NCI-H524 (cell line): ENCODE data around the gene SCG3.

Source experiments
- DNase-seq, 2 experiments: peaks; one replicate each; lab custom pipeline; 2025; lab: John Stamatoyannopoulos, UW

The SCG3 gene

GRCh38 chr15:51727141-51727897 lies 46.0 kb downstream of the SCG3 start:
- DNase-seq, result no peak

DNA sequence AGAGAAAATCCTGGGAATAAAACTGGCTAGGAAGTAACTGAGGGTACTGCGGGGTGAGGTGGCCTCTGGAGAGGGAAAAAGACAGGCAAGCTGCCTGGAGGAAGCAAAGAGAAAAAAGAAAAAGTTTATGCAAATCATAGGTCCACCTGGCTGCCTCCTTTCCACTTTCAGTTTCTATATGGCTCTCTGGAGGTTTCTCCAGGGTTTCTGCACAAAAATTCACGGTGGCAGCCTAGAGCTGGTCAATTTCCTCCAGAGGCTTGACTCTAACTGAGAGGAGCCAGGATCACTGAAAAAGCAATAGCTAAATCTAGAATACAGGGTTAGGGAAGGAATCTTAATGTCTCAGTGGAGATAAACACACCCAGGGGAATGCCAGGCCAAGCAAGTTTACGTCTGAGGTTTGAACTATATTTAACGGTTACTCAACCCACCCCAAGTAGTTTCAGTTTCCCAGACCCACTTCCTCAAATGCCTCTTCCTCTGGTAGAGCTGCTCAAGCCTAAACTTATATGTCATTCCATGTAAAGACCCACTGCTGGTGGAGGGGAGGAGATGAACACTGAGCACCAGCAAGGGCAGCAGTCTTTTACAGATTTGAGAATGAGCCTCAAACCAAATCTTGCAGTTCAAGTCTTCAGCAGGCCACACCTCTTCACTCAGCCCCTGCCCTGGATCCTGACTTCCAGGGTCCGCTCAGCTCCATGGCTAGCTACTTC lies 50.4 kb downstream of the SCG3 start:
- no peak for DNase-seq

DNA sequence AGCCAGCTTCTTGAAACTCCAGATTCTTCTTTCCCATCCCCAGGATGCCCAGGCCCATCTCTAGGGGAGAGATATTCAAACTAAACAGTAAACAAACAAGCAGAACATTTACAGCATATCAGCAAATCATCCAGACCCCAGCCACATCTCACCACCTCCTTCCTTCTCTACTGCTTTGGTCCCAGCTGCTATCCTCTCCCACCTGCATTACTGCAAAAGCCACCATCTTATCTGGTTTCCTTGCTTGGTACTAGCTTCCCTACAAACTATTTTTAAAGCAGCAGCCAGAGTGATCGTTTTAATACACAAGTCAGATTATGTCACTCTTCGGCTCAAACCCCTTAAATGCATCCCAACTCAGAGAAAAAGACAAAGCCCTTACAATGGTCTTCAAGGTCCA lies 51.3 kb downstream of the SCG3 start:
- DNase-seq, result no peak

DNA sequence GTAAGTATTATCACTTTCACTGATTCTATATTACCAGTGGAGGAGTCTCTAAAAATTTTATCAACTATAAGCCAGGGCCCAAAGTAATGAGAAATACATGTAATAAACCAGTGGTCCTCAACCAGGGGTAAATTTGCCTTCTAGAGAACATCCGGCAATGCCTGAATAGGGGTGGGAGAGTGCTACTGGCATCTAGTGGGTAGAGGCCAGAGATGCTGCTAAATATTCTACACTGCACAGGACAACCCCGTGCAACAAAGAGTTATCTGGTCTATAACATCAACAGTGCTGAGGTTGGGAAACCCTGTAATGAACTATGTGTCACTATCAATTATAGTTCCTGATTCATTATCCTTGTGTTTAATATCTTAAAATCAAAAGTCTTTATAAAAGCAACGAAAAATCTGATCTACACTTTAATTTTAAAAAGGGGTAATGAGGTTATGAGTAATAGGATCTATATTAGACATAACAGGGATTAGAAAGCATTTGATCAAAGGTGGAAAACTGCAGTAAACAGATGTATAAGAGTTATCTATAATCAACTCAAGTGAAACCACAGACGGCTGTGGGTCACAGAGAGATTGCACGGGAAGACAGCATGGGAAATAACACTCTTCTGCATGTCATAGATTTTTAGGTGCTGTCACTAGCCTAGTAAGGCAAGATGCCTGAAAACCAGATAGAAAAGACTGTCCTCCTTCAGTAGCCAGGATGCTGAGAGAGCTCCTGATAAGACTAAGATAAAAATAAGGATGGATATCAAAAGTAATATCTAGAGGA lies 54.1 kb downstream of the SCG3 start:
- peak in 1 of 2 experiments; percentile 41 for DNase-seq

DNA sequence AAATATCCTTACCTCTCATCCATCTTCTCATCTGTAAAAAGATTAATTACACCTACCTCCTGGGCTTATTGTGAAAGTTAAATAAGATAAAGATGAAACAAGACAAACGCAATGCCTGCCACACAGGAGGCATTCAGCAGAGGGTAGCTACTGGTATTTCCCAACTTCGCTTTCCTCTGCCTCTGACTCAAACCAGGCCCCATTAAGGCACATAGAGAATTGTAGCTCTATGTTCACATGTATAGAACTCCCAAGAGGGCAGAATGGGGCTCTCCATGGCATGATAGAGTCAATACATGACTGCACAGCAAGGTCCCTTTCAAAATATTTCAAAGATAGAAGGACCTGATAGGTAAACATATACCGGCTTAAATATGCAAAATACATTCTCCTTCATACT lies 54.8 kb downstream of the SCG3 start:
- DNase-seq, result peak in 1 of 2 experiments; percentile 18

DNA sequence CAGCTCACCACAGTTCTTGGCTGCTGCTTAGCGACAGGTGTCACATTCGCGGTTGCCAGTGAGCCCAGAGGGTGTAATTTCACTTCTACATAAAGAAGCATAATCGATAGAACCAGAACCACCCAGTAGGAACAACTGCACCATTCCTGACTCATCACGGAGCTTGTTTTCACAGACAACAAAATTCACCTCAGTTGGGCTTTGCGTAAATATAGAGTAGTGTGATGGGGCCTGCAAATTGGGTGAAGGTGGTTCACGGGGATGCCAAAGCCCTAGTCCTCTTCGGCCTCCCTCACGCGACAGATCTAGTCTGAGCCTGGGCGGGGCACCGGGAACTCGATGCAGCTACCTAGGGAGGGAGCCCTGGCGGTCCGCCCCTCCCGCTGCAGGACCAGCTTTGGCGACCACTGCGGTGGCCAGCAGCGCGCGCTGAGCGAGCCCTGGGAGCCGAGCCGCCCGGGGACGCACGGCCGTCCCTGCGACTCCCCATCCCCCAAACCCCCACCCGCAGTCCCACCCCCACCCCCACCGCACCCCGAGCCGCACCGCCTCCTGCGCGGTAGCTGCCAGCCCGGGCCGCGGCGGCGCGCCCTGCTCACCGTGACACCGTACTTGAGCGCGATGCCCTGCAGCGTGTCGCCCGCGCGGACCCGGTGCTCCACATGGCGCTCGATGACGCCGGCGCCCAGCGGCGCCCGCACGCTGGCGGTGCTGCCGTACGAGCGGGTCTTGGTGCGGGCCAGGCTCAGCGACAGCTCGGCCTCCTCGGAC lies 55.6 kb downstream of the SCG3 start:
- peak; percentile 55 to 71 for DNase-seq

DNA sequence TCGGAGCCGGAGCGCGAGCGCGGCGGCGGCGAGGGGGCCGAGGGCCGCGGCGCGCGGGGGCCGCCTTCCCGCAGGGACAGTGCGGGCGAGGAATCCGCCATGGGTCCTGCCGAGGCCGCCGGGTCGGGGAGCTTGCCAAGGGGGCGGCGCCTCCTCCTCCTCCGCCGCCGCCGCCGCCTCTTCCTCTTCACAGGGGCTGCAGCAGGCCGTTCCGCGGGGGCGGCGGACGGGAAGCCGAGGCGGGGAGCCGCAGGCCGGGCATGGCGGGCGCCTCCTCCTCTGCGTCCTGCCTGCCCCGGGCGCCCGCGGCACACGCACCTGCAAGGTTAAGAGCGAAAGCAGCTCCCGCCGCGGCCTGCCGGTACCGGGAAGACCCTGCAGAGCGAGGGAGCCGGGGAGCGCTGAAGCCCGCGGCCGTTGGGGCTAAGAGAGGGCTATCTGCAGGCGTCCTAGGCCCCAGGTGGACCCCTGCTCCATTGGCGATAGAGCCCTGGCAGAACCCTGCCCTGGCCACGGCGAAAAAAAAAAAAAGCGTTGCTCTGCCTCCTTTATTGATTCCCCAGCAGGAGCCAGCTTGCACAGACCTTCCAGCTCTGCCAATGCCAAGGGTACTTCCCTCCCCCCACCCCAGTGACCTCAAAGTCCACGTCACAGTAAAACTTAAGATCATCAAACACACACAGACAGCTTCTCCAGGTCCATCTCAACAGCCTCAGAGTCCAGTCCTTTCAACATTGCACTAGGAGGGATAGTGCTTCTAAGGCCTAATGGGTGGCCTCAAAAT lies 56.4 kb downstream of the SCG3 start, which contains the start of gene LYSMD2:
TSS of gene LYSMD2 (minus strand) at position 134 of the 784 bp plus-strand sequence. CDS start at position 101, 33 bp downstream.
- DNase-seq, result peak; percentile 23 to 55

DNA sequence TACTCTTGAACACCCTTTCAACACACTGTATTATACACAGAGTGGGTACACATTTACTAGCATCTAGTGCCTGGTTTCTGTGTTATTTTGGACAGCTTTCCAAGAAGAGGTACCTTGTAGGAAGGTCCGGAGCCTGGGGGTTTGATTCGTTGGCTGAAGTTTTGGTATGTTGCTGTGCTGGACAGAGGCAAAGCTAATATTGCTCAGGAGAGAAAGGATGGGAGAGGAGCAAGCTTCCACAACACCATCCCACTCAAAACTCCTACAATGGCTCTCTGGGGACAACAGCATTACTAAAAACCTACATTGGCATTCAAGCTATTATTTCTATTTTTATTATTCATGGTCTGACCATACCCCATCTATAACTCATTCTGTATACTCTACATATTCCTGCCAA lies 57.2 kb downstream of the SCG3 start:
- DNase-seq, result no peak

- no peak for DNase-seq
Measured at GRCh38 chr15:51739061-51739712, 57.9 kb downstream of the SCG3 start.

GRCh38 chr15:51749307-51749706 lies 68.0 kb downstream of the SCG3 start:
- no peak for DNase-seq

DNA sequence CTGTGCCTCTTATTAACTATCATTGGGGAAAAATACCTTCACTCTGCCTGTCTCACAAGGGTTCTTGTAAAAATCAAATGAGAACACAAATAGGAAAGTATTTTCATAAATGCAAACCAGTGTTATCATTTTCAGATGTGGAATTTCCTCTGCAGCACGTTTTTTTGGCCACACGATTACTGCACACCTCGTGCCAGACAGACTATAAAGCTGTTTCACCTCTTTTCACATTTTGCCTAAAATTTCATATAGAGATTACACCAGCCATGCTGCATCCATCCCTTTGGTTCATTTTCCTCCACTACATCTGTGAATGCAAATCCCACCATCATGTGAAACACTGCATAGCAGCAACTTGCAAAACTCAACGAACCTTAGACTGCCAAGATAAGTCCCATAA lies 68.9 kb downstream of the SCG3 start:
- no peak for DNase-seq

DNA sequence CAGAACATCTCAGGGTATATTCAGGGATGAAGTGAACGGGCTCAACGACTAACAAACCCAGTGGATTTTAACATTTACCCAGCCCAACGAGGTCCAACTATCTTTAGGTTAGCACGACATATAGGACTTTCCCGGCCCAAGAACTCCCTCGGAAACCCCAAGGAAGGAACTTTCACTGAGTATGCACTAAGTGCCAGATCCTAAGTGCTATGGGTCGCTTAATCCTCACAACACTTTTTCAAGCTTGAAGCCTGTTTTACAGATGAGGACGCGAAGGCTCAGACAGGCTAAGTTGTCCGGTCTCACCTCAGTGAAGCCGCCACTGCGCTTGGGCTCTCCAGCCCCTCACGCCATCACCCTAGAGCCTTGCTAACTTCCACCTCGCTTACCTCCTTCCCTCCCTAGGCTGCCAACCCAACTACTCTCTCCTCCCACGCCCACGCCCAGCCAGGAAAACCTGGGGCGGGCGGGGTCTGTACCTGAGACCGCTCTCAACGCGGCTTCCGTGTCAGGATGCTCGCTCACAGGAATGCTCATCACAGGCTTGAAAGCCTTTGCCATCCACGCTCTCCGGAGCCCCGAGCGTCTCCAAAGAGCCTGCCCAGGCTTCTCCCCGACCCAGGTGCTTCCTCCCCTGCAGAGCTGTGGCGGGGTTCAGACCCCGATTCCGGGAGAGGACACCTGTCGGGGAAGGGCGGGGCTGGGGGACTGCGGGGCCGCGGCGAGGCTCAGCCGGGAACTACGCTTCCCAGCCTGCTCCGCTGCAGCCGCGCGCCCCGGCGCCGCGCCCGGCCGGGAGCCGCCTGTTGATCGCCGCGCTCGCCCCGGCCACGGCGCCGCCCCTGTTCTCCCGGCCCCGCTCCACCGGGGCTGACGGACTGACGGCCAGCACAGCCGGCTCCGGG lies 69.7 kb downstream of the SCG3 start, which contains the start of gene TMOD2:
TSS of gene TMOD2 (plus strand) at position 806 of the 905 bp plus-strand sequence. CDS start 14,845 bp downstream, outside the sequence.
- peak in 1 of 2 experiments; percentile 49 for DNase-seq

DNA sequence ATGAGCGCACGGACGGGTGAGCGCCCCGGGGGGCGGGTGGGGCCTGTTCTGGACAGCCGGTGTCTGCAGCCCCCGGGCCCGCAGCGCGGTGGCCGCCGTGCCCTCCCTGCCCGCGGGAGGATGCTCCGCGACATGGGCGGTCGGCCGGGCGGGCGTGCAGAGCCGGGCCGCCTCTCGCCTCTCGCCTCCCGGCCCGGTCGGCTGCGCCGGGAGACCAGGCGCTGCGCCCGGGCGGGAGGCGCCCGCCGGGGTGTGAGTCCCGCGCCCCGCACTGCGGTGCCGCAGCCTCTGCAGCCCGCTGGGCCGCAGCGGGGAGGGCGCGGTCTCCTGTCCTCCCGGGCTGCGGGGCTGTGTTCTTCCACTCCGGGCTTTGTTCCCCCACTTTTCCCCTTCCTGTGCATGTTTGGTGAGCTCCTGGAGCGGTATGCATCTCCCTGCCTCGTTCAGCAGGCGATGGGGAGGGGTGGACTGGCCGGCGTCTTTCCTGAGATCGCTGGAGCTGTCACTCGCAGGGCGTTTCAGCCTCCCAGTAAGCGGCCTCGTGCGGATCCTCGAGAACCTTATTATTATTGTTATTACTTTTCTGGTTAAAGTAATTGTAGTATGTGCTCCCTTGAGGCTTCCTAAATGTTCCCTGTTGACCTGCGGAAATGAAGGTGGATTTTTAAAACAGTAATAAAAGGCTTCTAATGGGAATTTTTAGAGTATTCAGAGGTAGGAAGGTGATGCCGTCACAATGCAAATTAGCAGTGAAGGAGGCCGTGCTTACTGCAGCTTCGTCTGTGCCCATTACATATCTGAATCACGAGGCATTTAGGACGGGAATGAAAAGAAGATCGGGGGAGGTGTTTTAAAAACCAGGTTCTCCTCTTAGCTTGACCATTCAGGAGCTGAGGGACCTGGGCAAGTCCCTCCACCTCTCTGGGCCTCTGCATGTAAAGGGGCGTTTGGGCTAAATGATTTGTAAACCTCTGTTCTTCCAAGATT lies 70.7 kb downstream of the SCG3 start:
- DNase-seq, result peak; percentile 21 to 44

DNA sequence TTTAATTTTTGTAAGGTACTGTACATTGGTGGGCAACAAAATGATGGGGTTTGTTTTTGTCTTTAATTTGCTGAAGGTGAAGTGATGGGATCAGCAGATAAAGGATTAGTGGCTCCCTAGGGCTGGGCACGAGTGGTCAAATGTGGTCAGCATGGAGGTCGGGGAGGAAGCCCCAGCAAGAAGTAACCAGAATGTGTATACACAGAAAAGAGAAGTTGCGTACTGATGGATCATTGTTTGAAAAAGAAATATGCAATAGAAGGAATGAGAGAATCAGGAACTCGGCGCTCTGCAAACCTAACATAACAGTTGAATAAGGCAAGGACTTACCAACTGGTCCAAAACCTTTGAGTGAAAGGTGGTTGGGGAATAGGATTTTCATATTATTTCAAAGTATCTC lies 71.6 kb downstream of the SCG3 start:
- no peak for DNase-seq

DNA sequence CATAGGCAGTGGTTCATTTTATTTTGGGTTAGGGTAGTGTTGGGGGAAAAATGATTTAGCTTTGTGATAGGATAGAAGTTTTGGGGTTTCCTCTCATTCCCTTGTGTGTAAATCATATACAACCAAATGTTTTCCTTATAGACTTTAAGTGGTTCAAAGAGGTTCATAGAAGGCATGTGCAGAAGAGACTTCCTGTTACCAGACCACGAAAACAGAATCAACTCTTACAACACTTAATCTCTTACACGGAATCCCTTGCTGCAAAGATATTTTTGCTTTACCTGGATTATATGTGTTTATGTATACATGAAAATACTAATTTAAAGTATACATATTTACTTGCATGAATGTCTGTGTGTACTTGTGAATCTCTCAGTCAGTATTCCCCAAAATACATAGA lies 73.0 kb downstream of the SCG3 start:
- no peak for DNase-seq

DNA sequence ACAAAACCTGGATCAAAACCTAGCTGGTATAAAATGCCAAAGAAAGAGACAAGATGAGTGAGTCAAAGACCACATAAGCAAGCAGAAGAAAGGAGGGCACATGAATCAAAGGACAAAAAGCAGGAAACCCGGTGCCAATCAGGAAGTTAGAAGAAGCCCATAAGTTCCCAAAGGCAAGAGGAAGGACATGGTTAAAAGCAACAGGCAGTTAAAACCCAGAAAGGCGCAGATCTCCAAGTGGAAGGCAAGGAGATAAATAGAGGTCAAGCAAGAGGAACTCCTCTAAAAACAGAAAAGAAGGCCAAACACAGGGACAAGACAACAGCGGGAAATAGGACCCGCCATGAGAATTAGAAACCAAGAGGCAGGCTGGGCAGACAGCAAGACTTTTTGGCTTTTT lies 74.5 kb downstream of the SCG3 start:
- no peak for DNase-seq

- no peak for DNase-seq
Measured at GRCh38 chr15:51756482-51756881, 75.2 kb downstream of the SCG3 start.

DNA sequence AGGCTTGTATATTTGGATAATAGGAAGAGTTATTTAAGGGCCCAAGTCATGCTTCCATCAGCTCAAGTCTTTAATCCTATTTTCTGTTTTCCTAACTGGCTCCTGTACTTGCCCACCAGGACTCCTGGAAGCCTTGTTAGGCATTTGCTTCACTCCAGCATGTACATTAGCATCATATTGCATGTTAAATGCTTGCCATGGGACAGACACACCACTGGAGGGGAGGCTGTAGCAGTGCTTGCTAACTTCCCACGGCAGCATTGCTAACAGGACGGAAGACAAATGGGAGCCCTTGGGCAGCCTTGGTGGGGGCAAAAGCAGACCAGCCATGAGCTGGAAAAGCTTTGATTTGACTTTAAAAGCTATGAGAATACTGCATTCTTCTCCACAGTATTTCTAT lies 76.1 kb downstream of the SCG3 start:
- peak in 1 of 2 experiments; percentile 48 for DNase-seq
